Left lung (tissue), 10 donors: ENCODE measurements around the gene TMEM218. TPM values are rescaled to one million over a fixed set of nuclear protein-coding genes. Genes with fewer than 3 reads are reported as not detected.

ENCODE experiments used
- ATAC-seq: fragments of 200-7000 bp; cut with Tn5 transposase; one replicate; pipeline ENCODE4 v1.9.1; 2020; ENCODE audit warnings: moderate library complexity
- DNase-seq, 4 donors: peaks; one replicate each; pipeline ENCODE4 v3.0.0-alpha.2; 2013 to 2020
- H3K27ac ChIP-seq, 2 donors: fragments of 200-600 bp; sonication (generic) in 1 of 2; one replicate each; pipeline versions ENCODE4 v1.5.0 to v1.8.0; 2020 to 2021
- H3K27me3 ChIP-seq, 2 donors: fragments of 200-600 bp; sonication (generic) in 1 of 2; one replicate each; pipeline versions ENCODE4 v1.5.0 to v1.8.0; 2020 to 2021
- H3K36me3 ChIP-seq, 2 donors: fragments of 200-600 bp; sonication (generic) in 1 of 2; one replicate each; pipeline versions ENCODE4 v1.5.0 to v1.8.0; 2020 to 2021
- H3K4me1 ChIP-seq, 2 donors: fragments of 200-600 bp; one replicate each; pipeline ENCODE4 v1.8.0; 2021
- H3K4me3 ChIP-seq, 2 donors: fragments of 200-600 bp; sonication (generic) in 1 of 2; one replicate each; pipeline versions ENCODE4 v1.5.0 to v1.8.0; 2020 to 2021; ENCODE audit warnings: mild to moderate bottlenecking in 1 of 2
- H3K9me3 ChIP-seq, 2 donors: fragments of 200-600 bp; sonication (generic) in 1 of 2; one replicate each; pipeline versions ENCODE4 v1.5.0 to v1.8.0; 2020 to 2021
- intact Hi-C, 2 donors: fragments of 100-400 bp; cut with DNase I; formaldehyde crosslinking; loops; one replicate each; pipeline versions ENCODE4 v1.11.2 to v1.14.2; 2022
- polyA plus RNA-seq, 6 donors: library from polyadenylated mRNA; unstranded; fragments of 120-200 nt; gene quantifications; one replicate each; pipeline ENCODE4 v1.2.1, GENCODE V29; 2013; ENCODE audit not compliant: insufficient read length in 6 of 6
- total RNA-seq, 2 donors: library from RNA; stranded (reverse); fragmentation: NEBNext Ultra II Directional; extraction: Animal tissue kit (Norgen Biotek cat#: 25700); gene quantifications; one replicate each; pipeline ENCODE4 v1.2.1, GENCODE V29; 2021
- TF ChIP-seq, protein P1 (sequence below), 2 donors: fragments of 200-600 bp; sonication (generic) in 1 of 2; IDR thresholded peaks; one replicate each; pipeline versions ENCODE4 v1.5.0 to v1.8.0; 2021; ENCODE audit warnings: antibody characterized with exemption in 2 of 2
- donor health status: DM: no; HTN: yes; CAD: no.
- donor health status: DM: no; HTN: no; CAD: no.

Gene TMEM218
- total and polyA plus RNA-seq, 8 donors = 19.9 to 58.7 (median 53.0) TPM

DNA sequence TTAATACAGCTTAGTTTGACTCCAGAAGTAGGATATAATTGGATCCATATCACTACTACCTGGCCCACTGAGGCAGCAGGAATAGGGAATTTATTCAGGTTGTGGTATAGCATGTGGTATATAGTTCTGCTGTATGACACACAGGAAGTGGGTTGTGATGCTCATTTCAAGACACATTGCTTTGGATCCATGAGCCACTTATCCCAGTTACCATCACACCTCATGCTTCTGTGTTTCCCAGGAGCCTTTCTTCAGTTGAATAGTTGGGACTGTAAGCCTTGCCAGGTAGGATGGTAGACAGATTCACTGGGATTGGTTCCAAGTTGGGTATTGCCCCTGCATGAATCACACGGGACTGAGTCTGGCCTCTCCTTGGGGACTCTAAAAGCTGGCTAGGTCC lies 58.3 kb downstream of the TMEM218 start:
- H3K27ac ChIP-seq = no peak overlapping the region
- no peak for ATAC-seq
- H3K36me3 ChIP-seq = no peaks in the 10 kb centered on the region
- H3K27me3 ChIP-seq = no peaks in the 10 kb centered on the region
- no peak for DNase-seq
- intact Hi-C loops = no loop called here
- H3K9me3 ChIP-seq = no peaks in the 10 kb centered on the region
- no peak overlapping the region for H3K4me3 ChIP-seq
- no peaks in the 10 kb centered on the region for H3K4me1 ChIP-seq
- TF ChIP-seq, protein P1, sequence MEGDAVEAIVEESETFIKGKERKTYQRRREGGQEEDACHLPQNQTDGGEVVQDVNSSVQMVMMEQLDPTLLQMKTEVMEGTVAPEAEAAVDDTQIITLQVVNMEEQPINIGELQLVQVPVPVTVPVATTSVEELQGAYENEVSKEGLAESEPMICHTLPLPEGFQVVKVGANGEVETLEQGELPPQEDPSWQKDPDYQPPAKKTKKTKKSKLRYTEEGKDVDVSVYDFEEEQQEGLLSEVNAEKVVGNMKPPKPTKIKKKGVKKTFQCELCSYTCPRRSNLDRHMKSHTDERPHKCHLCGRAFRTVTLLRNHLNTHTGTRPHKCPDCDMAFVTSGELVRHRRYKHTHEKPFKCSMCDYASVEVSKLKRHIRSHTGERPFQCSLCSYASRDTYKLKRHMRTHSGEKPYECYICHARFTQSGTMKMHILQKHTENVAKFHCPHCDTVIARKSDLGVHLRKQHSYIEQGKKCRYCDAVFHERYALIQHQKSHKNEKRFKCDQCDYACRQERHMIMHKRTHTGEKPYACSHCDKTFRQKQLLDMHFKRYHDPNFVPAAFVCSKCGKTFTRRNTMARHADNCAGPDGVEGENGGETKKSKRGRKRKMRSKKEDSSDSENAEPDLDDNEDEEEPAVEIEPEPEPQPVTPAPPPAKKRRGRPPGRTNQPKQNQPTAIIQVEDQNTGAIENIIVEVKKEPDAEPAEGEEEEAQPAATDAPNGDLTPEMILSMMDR (IDR thresholded peaks at IDR 0.05) = no peak

DNA sequence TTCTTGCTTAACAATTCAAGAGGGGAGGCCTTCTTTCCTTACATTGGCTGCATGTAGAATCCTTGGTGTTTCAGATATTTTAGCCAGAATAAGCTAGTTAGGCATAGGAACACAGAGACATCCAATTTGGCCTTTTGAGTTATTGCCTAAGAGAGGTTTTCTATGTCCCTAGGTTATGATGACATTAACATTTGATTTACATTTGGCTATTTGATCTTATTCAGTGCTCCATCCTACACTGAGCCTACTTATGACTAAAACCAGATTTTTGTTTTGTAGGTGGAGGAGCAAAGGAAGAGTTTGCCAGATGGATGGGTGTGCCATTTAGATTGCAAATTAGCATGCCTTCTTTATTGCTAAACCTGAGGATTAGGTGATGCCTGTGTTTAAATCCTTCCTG lies 59.4 kb downstream of the TMEM218 start:
- ATAC-seq = no peak

DNA sequence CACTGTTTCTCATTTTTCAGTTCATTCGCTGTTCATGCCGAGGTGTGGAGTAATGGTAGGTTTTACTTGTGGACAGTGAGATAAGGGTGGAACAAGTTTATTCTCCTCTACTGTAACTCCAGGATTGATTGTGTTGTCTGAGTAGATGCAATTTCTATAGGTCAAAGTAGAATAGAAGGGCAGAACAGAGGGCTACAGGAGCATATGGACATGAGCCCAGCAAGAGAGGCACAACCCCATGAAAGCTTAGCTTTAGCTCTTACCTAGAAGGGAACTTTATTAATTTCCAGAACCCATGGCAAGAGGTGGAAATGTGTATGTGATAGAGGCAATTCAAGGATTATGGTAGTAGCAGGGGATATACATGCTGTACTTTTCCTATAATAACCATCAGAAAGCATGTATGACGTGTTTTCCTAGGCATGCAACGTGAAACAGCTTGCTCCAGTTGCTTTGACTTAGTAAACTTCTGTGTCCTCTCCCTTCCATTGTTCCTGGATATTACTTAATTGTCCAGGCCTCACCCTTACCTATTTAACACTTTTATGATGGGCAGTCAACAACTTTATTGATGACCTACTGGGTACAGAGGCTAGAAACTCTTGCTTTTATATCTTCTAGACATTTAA lies 62.1 kb downstream of the TMEM218 start:
- H3K27me3 ChIP-seq = no peaks in the 10 kb centered on the region
- H3K9me3 ChIP-seq = peaks cover 0 to 10% of the 10 kb centered on the region in 2 donors
- intact Hi-C loops = no loop called here
- TF ChIP-seq, protein P1 (IDR thresholded peaks at IDR 0.05) = no peak
- H3K36me3 ChIP-seq = no peaks in the 10 kb centered on the region
- ATAC-seq (no peak), DNase-seq (no peak)
- no peak overlapping the region for H3K27ac ChIP-seq
- no peak overlapping the region for H3K4me3 ChIP-seq
- H3K4me1 ChIP-seq = no peaks in the 10 kb centered on the region

More for the DNA sequence above, 59.4 kb downstream of the TMEM218 start:
- intact Hi-C loops = no loop called here
- TF ChIP-seq, protein P1 (IDR thresholded peaks at IDR 0.05) = no peak
- DNase-seq = no peak
- Histone ChIP-seq H3K9me3 (no peaks in the 10 kb centered on the region), H3K36me3 (no peaks in the 10 kb centered on the region), H3K4me1 (no peaks in the 10 kb centered on the region), H3K27ac (no peak overlapping the region), H3K27me3 (no peaks in the 10 kb centered on the region), H3K4me3 (no peak overlapping the region)

Other genes starting within 250 kb of the TMEM218 start
- gene ROBO3, start 246.2 kb downstream of the TMEM218 start, total RNA-seq = 10 to 100 TPM; 11.0 to 11.4 TPM
- gene ROBO3, start 246.2 kb downstream of the TMEM218 start, polyA plus RNA-seq = 10 to 100 TPM; 38.8 to 54.8 (median 49.1) TPM
- 10 to 100 TPM; 38.2 to 39.4 TPM for gene ROBO4, start 213.8 kb downstream of the TMEM218 start, total RNA-seq
- gene ROBO4, start 213.8 kb downstream of the TMEM218 start, polyA plus RNA-seq = 10 to 100 TPM; 31.1 to 61.9 (median 49.4) TPM
- not detected for gene HEPN1, start 192.4 kb downstream of the TMEM218 start, total RNA-seq
- gene HEPN1, start 192.4 kb downstream of the TMEM218 start, polyA plus RNA-seq = under 1 TPM in 1 of 6 donors, not detected in 5; 0.15 TPM
- not detected for gene HEPACAM, start 175.6 kb downstream of the TMEM218 start, total RNA-seq
- gene HEPACAM, start 175.6 kb downstream of the TMEM218 start, polyA plus RNA-seq = under 1 TPM in 5 of 6 donors, not detected in 1; 0.04 to 0.31 (median 0.07) TPM
- 1 to 10 TPM; 1.7 to 2.7 TPM for gene CCDC15, start 157.4 kb downstream of the TMEM218 start, total RNA-seq
- 10 to 100 TPM in 1 of 6 donors, 1 to 10 TPM in 5; 5.1 to 10.1 (median 6.5) TPM for gene CCDC15, start 157.4 kb downstream of the TMEM218 start, polyA plus RNA-seq
- 10 to 100 TPM; 19.3 to 42.5 TPM for gene SLC37A2, start 48.3 kb downstream of the TMEM218 start, total RNA-seq
- gene SLC37A2, start 48.3 kb downstream of the TMEM218 start, polyA plus RNA-seq = 1 to 10 TPM; 2.2 to 4.0 (median 3.2) TPM
- 10 to 100 TPM in 1 of 2 donors, 1 to 10 TPM in 1; 6.7 to 13.1 TPM for gene PKNOX2, start 53.1 kb upstream of the TMEM218 start, total RNA-seq
- 10 to 100 TPM; 14.1 to 18.9 (median 17.3) TPM for gene PKNOX2, start 53.1 kb upstream of the TMEM218 start, polyA plus RNA-seq